BLaER1 treated with 17β-estradiol and CSF1 and Interleukin-3, amounts not matched to agents 10 nM and 100 nM (cell line): ENCODE data around the gene KRTAP9-2.

ENCODE experiments used
- H3K27ac ChIP-seq, 11 experiments: shearing (Covaris generic); formaldehyde crosslinking; 2 replicates each; pipeline ENCODE4 v1.8.1; 2022
- H3K27me3 ChIP-seq, 11 experiments: shearing (Covaris generic); formaldehyde crosslinking; 2 replicates each; pipeline ENCODE4 v1.8.1; 2022
- H3K36me3 ChIP-seq, 11 experiments: shearing (Covaris generic); formaldehyde crosslinking; 2 replicates each; pipeline ENCODE4 v1.8.1; 2022
- H3K4me1 ChIP-seq, 10 experiments: shearing (Covaris generic); formaldehyde crosslinking; 2 replicates each; pipeline ENCODE4 v1.8.1; 2022
- H3K4me2 ChIP-seq, 11 experiments: shearing (Covaris generic); formaldehyde crosslinking; 2 replicates each; pipeline ENCODE4 v1.8.1; 2022
- H3K4me3 ChIP-seq, 10 experiments: shearing (Covaris generic); formaldehyde crosslinking; 2 replicates each; pipeline ENCODE4 v1.8.1; 2022
- H3K9ac ChIP-seq, 11 experiments: shearing (Covaris generic); formaldehyde crosslinking; 2 replicates each; pipeline ENCODE4 v1.8.1; 2022
- H3K9me3 ChIP-seq, 11 experiments: shearing (Covaris generic); formaldehyde crosslinking; replicated peaks in 1 of 11; 2 replicates each; pipeline ENCODE4 v1.8.1; 2022
- H4K20me1 ChIP-seq, 11 experiments: shearing (Covaris generic); formaldehyde crosslinking; 2 replicates each; pipeline ENCODE4 v1.8.1; 2022
- Cebpa-rat ChIP-seq, 11 experiments: shearing (Covaris generic); IDR thresholded peaks; 2 replicates each; pipeline ENCODE4 v1.8.1; 2022

The KRTAP9-2 gene

DNA sequence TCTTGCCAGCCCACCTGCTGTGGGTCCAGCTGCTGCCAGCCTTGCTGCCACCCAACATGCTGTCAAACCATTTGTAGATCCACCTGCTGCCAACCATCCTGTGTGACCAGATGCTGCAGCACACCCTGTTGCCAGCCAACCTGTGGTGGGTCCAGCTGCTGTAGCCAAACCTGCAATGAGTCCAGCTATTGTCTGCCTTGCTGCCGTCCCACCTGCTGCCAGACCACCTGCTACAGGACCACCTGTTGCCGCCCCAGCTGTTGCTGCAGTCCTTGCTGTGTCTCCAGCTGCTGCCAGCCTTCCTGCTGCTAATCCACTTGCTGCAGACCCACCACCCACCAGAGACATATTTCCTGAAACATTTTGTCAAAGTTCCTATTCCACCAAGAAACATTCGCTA is 36.1 kb upstream of the KRTAP9-2 start:
- Histone ChIP-seq H3K27ac (no peak overlapping the region), H3K4me3 (no peak overlapping the region), H4K20me1 (no peaks in the 10 kb centered on the region), H3K4me1 (no peaks in the 10 kb centered on the region), H3K36me3 (no peaks in the 10 kb centered on the region), H3K9me3 (peaks cover 0 to 8% (median 0%) of the 10 kb centered on the region in 11 experiments; a peak in 3 of 22 replicates), H3K4me2 (no peak overlapping the region), H3K9ac (no peak overlapping the region), H3K27me3 (no peaks in the 10 kb centered on the region)
- TF ChIP-seq Cebpa-rat (IDR thresholded peaks at IDR 0.05): no peak

DNA sequence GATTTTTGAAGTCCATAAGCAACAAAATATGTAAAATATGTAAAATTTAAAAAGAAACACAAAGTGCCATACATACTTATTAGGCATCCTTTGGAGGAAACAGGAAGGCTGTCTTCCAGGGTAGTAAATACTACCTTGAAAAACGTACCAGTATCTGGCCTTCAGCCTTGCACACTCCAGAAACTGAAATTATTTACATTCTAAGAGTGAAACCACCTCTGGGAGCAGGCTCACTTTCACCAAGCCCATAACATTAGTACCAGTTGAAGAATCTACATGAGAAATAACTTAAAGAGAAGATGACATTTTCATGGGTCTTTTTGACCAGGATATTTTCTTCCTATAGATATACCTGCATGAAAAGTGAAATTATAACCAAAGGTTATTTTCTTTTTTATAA is 30.4 kb upstream of the KRTAP9-2 start:
- H3K27me3 ChIP-seq: no peaks in the 10 kb centered on the region
- no peak overlapping the region for H3K9ac ChIP-seq
- H3K36me3 ChIP-seq: no peaks in the 10 kb centered on the region
- H3K4me1 ChIP-seq: no peaks in the 10 kb centered on the region
- peaks cover 0 to 8% (median 4%) of the 10 kb centered on the region in 11 experiments; a peak in 5 of 22 replicates for H3K9me3 ChIP-seq
- H3K4me3 ChIP-seq: no peak overlapping the region
- no peaks in the 10 kb centered on the region for H4K20me1 ChIP-seq
- no peak overlapping the region for H3K4me2 ChIP-seq
- no peak overlapping the region for H3K27ac ChIP-seq
- no peak for TF ChIP-seq Cebpa-rat (IDR thresholded peaks at IDR 0.05)

DNA sequence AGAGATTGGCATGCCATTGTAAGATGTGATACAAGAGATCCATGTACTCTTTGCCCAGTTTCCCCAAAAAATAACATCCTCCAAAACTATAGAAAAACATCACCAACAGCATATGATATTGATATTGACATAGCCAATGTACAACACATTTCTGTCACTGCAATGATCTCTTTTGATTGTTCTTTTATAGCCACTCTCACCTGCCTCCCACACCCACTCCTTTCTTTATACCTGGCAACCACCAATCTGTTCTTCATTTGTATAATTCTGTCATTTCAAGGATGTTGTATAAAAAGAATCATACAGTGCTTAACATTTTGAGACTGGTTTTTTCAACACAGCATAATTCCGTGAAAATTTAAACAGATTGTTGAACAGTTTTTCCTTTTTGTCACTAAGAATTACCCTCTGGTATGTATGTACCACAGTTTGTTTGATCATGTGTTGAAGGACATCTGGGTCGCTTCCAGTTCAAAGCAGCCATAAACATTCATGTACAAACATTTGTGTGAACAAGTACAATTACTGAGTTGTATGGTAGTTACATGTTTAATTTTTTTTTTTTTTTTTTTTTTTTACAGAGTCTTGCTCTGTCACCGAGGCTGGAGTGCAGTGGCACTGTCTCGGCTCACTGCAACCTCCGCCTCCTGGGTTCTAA is 26.9 kb upstream of the KRTAP9-2 start:
- Histone ChIP-seq H4K20me1 (no peaks in the 10 kb centered on the region), H3K4me2 (no peak overlapping the region), H3K36me3 (no peaks in the 10 kb centered on the region), H3K27ac (no peak overlapping the region), H3K4me1 (no peaks in the 10 kb centered on the region), H3K4me3 (no peak overlapping the region), H3K9me3 (peaks cover 0 to 6% (median 0%) of the 10 kb centered on the region in 11 experiments; a peak in 2 of 22 replicates), H3K27me3 (no peaks in the 10 kb centered on the region), H3K9ac (no peak overlapping the region)
- no peak for TF ChIP-seq Cebpa-rat (IDR thresholded peaks at IDR 0.05)

DNA sequence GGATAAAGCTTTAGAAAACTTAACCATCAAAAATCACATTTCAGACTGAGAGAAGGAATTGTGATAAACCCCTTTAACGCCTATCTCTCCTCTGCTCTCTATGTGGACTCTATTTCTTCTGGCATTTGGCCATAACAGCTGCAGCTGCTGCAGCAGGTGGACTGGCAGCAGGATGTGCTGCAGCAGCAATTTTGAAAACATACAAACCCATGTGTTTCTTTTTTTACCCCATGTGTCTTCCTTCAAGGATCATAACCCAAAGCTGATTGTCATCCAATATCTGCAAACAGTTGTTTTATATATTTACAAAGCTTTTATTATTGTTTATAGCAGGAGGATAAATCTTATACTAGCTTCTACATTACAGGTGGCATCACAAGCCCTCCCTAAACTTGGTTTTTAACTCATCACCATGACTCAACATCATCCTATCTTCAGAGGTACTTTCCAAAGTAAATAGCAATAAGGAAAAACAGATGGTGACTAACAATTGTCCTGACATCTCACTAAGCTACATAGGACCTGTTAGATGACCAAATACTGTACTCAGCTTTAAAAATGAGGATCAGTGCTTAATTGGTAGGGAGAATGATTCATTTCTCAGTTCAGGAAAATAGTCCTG is 14.5 kb upstream of the KRTAP9-2 start:
- H3K27me3 ChIP-seq: no peaks in the 10 kb centered on the region
- H3K4me1 ChIP-seq: peaks cover 0 to 16% (median 7%) of the 10 kb centered on the region in 10 experiments; a peak in 12 of 20 replicates
- TF ChIP-seq Cebpa-rat (IDR thresholded peaks at IDR 0.05): no peak
- H3K4me3 ChIP-seq: no peak overlapping the region
- no peaks in the 10 kb centered on the region for H4K20me1 ChIP-seq
- H3K27ac ChIP-seq: no peak overlapping the region
- H3K36me3 ChIP-seq: no peaks in the 10 kb centered on the region
- H3K4me2 ChIP-seq: peak overlapping the region in 5 of 11 experiments; percentile 30 to 56 (median 48); a peak in 8 of 22 replicates
- H3K9me3 ChIP-seq: no peaks in the 10 kb centered on the region
- H3K9ac ChIP-seq: no peak overlapping the region

DNA sequence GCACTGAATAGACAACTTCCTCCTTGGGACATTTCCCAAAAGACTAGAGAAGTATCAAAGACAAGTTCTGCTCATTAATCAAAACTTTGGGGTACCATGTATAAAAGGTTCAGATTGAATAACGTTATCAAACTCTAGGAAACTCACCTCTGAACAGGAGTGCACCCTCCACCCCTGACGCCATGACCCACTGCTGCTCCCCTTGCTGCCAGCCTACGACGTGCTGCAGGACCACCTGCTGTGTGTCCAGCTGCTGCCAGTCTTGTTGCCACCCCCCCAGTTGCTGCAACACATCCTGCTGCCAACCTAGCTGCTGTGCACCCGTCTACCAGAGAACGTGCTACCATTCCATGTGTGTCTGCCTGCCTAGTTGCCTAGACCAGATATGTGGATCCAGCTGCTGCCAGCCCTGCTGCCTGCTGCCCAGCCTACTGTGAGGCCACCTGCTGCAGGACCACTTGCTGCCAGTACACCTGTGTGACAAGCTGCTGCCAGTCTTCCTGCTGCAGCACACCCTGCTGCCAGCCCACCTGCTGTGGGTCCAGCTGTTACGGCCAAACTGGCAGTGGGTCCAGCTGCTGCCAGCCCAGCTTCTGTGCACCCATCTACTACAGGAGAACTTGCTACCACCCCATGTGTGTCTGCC is 13.8 kb upstream of the KRTAP9-2 start:
- Histone ChIP-seq H4K20me1 (no peaks in the 10 kb centered on the region), H3K36me3 (no peaks in the 10 kb centered on the region), H3K9ac (no peak overlapping the region), H3K27me3 (no peaks in the 10 kb centered on the region), H3K27ac (no peak overlapping the region), H3K4me3 (no peak overlapping the region), H3K4me2 (peak overlapping the region in 5 of 11 experiments; percentile 4 to 50 (median 30); a peak in 7 of 22 replicates), H3K4me1 (peaks cover 0 to 16% (median 7%) of the 10 kb centered on the region in 10 experiments; a peak in 12 of 20 replicates), H3K9me3 (no peaks in the 10 kb centered on the region)
- no peak for TF ChIP-seq Cebpa-rat (IDR thresholded peaks at IDR 0.05)

DNA sequence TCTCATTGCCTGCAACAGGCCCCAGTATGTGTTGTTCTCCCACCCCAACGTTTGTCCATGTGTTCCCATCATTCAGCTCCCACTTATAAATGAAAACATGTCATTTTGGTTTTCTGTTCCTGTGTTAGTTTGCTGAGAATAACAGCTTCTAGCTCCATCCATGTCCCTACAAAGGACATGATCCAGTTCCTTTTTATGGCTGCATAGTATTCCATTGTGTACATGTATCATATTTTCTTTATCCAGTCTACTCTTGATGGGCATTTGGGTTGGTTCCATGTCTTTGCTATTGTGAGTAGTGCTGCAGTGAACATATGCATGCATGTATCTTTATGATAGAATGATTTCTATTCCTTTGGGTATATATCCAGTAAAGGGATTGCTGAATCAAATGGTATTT is 10.8 kb upstream of the KRTAP9-2 start:
- H3K4me3 ChIP-seq: no peak overlapping the region
- H3K27me3 ChIP-seq: no peaks in the 10 kb centered on the region
- H4K20me1 ChIP-seq: no peaks in the 10 kb centered on the region
- H3K4me2 ChIP-seq: no peak overlapping the region
- H3K9me3 ChIP-seq: peaks cover 4 to 12% (median 8%) of the 10 kb centered on the region in 11 experiments; a peak in 11 of 22 replicates
- H3K27ac ChIP-seq: no peak overlapping the region
- no peak overlapping the region for H3K9ac ChIP-seq
- H3K4me1 ChIP-seq: peaks cover 0 to 16% (median 7%) of the 10 kb centered on the region in 10 experiments; a peak in 12 of 20 replicates
- no peaks in the 10 kb centered on the region for H3K36me3 ChIP-seq
- no peak for TF ChIP-seq Cebpa-rat (IDR thresholded peaks at IDR 0.05)

DNA sequence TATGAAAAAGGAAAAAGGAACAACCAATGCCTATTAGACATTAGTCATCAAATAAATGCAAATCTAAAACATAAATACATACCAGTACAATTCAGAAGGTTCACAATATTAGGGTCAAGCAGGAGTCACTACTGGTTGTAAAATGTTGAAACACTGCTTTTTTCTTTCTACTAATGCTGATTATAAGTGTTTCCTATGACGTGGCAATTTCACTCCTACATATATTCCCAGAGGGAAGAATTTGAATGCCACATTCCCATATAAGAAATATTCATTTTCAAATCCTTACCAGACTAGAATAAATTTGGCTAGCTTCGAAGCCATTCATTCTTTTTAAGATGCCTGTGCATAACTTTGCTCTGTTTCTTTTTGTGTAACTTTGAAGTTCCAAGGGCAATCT is 2.6 kb upstream of the KRTAP9-2 start:
- Histone ChIP-seq H3K4me1 (peaks cover 0 to 6% (median 0%) of the 10 kb centered on the region in 10 experiments; a peak in 4 of 20 replicates), H3K36me3 (no peaks in the 10 kb centered on the region), H3K4me3 (no peak overlapping the region), H3K9ac (no peak overlapping the region), H3K9me3 (peaks cover 1 to 12% (median 8%) of the 10 kb centered on the region in 11 experiments; a peak in 10 of 22 replicates), H4K20me1 (no peaks in the 10 kb centered on the region), H3K4me2 (no peak overlapping the region), H3K27me3 (no peaks in the 10 kb centered on the region), H3K27ac (no peak overlapping the region)
- TF ChIP-seq Cebpa-rat (IDR thresholded peaks at IDR 0.05): no peak

DNA sequence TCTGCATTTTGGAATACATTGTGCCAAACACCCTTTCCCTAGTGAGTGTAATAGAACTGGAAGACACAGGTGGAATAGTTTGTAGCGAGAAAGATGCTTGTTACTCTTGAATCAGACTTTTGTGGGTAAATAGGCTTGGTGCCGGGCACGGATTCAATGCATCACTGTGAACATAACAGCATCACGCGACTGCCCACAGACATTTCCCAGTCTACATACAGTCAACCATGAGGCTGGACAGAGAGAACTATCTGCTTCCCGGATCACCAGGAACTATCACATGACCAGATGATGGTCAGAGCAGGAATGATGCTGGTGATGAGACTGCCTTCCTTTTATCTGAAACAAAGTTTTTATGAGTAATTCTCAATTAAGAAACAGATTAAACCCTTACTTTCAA is 397 bp upstream of the KRTAP9-2 start:
- H3K4me2 ChIP-seq: no peak overlapping the region
- no peak overlapping the region for H3K9ac ChIP-seq
- H3K4me3 ChIP-seq: no peak overlapping the region
- H3K27ac ChIP-seq: no peak overlapping the region
- no peaks in the 10 kb centered on the region for H3K36me3 ChIP-seq
- no peaks in the 10 kb centered on the region for H3K27me3 ChIP-seq
- TF ChIP-seq Cebpa-rat (IDR thresholded peaks at IDR 0.05): no peak
- H3K4me1 ChIP-seq: peaks cover 0 to 5% (median 0%) of the 10 kb centered on the region in 10 experiments; a peak in 4 of 20 replicates
- H3K9me3 ChIP-seq: 0 out of 22 replicates have a peak, but pooled peaks cover 0 to 6% (median 0%) of the 10 kb centered on the region in 11 experiments
- H4K20me1 ChIP-seq: no peaks in the 10 kb centered on the region

DNA sequence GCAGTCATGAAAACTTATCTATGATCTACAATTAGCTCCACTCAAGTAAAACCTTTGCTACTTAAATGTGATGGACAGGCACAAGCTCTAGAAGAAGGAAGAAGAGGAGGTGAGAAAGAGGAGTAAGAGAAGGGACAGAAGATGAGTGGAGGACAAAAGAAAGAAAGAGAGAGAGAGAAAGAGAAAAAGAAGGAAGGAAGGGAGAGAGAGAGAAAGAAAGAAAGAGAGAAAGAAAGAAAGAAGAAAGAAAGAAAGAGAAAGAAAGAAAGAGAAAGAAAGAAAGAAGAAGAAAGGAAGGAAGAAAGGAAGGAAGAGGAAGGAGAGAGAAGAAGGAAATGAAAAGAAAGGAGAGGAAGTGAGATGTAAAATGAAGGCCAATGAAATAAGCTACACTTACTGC is 3.6 kb downstream of the KRTAP9-2 start:
- no peaks in the 10 kb centered on the region for H3K36me3 ChIP-seq
- H3K9ac ChIP-seq: no peak overlapping the region
- no peak overlapping the region for H3K4me2 ChIP-seq
- H3K4me3 ChIP-seq: no peak overlapping the region
- H3K4me1 ChIP-seq: no peaks in the 10 kb centered on the region
- no peak overlapping the region for H3K27ac ChIP-seq
- no peaks in the 10 kb centered on the region for H3K27me3 ChIP-seq
- no peaks in the 10 kb centered on the region for H4K20me1 ChIP-seq
- 0 out of 22 replicates have a peak, but pooled peaks cover 0 to 6% (median 0%) of the 10 kb centered on the region in 11 experiments for H3K9me3 ChIP-seq
- TF ChIP-seq Cebpa-rat (IDR thresholded peaks at IDR 0.05): no peak
